ENCODE data around the gene ACE.

The ACE gene

DNA sequence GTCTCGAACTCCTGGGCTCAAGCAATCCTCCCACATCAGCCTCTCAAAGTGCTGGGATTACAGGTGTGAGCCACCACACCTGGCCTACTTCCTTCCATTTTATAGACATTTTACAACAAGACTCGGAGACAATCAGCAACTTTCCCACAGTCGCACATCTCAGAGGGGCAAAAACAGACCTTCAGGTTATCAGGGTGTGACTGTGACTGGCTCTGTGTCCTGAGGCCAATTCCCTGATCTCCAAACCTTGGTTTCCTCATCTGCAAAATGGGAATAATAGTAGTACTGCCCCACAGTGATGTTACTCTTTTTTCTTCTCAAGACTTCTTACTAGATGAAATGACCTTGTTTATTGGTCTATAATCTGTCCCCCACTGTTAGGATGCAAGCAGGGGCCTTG lies 35.5 kb downstream of the ACE start:
- H3K4me3 ChIP-seq (ENCODE audit: insufficient read length, low read depth): no peak overlapping the region
- H3K27me3 ChIP-seq (ENCODE audit: insufficient read depth, insufficient read length): peaks cover 11% of the 10 kb centered on the region
- no peaks in the 10 kb centered on the region for H3K9me3 ChIP-seq (ENCODE audit: insufficient read depth, low read length)
- no peak overlapping the region for H3K9ac ChIP-seq (ENCODE audit: insufficient read length, low read depth)
- TF ChIP-seq ZNF274 (IDR thresholded peaks at IDR 0.05; ENCODE audit: low read depth, low read length): no peak
- no peak for TF ChIP-seq SUZ12 (IDR thresholded peaks at IDR 0.05; ENCODE audit: extremely low read depth, insufficient read depth, insufficient read length)
- TF ChIP-seq YY1 (IDR thresholded peaks at IDR 0.05; ENCODE audit: insufficient read depth, insufficient read length): no peak
- H3K4me1 ChIP-seq (ENCODE audit: insufficient read depth, insufficient read length): no peaks in the 10 kb centered on the region
- DNase-seq (ENCODE audit: low read depth, low spot score): no peak
- no peaks in the 10 kb centered on the region for H3K36me3 ChIP-seq (ENCODE audit: insufficient read depth, insufficient read length, low read length)

DNA sequence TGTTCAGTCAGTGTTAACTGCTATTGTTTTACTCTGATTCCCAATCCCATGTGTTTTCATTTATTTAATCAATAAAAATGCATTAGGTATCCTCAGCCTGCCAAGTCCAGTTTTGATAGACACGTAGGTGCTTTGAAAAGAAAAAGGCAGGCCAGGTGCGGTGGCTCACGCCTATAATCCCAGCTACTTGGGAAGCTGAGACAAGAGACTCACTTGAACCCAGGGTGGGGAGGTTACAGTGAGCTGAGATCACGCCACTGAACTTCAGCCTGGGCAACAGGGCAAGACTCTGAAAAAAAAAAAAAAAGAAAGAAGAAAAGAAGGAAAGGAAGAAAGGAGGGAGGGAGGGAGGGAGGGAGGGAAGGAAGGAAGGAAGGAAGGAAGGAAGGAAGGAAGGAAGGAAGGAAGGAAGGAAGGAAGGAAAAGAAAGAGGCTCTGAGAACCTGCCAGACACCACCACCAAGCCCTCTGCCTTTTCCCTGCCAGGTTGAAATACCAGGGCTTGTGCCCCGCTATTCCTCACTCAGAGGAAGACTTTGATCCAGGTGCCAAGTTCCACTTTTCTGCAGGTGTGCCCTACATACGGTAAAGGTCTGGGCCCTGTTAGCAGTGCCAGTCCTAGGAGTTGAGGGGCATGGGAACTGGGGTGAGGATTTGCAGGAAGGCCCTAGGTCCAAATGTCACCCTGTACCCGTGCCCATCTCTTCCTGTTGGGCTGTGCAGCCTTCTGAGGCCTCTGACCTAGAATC lies 36.2 kb downstream of the ACE start:
- no peak for DNase-seq (ENCODE audit: low read depth, low spot score)
- no peaks in the 10 kb centered on the region for H3K4me1 ChIP-seq (ENCODE audit: insufficient read depth, insufficient read length)
- TF ChIP-seq ZNF274 (IDR thresholded peaks at IDR 0.05; ENCODE audit: low read depth, low read length) (no peak), SUZ12 (IDR thresholded peaks at IDR 0.05; ENCODE audit: extremely low read depth, insufficient read depth, insufficient read length) (no peak), YY1 (IDR thresholded peaks at IDR 0.05; ENCODE audit: insufficient read depth, insufficient read length) (no peak)
- no peak overlapping the region for H3K9ac ChIP-seq (ENCODE audit: insufficient read length, low read depth)
- H3K4me3 ChIP-seq (ENCODE audit: insufficient read length, low read depth): no peak overlapping the region
- H3K9me3 ChIP-seq (ENCODE audit: insufficient read depth, low read length): no peaks in the 10 kb centered on the region
- H3K27me3 ChIP-seq (ENCODE audit: insufficient read depth, insufficient read length): peaks cover 11% of the 10 kb centered on the region
- no peaks in the 10 kb centered on the region for H3K36me3 ChIP-seq (ENCODE audit: insufficient read depth, insufficient read length, low read length)

DNA sequence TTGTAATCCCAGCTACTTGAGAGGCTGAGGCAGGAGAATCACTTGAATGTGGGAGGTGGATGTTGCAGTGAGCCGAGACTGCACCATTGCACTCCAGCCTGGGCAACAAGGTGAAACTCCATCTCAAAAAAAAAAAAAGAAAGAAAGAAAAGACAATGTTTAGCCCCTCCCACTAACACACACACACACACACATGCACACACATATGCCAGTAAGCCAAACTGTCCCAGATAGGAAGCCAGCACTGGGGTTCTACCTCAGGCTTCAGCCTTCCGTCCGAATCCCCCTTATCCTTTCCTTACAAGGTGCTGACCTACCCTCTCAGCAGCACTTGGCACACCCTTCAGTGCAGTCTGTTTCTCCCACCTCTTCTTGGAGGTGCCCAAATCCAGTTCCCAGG lies 37.6 kb downstream of the ACE start:
- Histone ChIP-seq H3K9ac (ENCODE audit: insufficient read length, low read depth) (no peak overlapping the region), H3K36me3 (ENCODE audit: insufficient read depth, insufficient read length, low read length) (no peaks in the 10 kb centered on the region), H3K4me1 (ENCODE audit: insufficient read depth, insufficient read length) (no peaks in the 10 kb centered on the region), H3K27me3 (ENCODE audit: insufficient read depth, insufficient read length) (peaks cover 8% of the 10 kb centered on the region), H3K9me3 (ENCODE audit: insufficient read depth, low read length) (no peaks in the 10 kb centered on the region), H3K4me3 (ENCODE audit: insufficient read length, low read depth) (no peak overlapping the region)
- DNase-seq (ENCODE audit: low read depth, low spot score): no peak
- no peak for TF ChIP-seq ZNF274 (IDR thresholded peaks at IDR 0.05; ENCODE audit: low read depth, low read length)
- no peak for TF ChIP-seq YY1 (IDR thresholded peaks at IDR 0.05; ENCODE audit: insufficient read depth, insufficient read length)
- TF ChIP-seq SUZ12 (IDR thresholded peaks at IDR 0.05; ENCODE audit: extremely low read depth, insufficient read depth, insufficient read length): no peak

DNA sequence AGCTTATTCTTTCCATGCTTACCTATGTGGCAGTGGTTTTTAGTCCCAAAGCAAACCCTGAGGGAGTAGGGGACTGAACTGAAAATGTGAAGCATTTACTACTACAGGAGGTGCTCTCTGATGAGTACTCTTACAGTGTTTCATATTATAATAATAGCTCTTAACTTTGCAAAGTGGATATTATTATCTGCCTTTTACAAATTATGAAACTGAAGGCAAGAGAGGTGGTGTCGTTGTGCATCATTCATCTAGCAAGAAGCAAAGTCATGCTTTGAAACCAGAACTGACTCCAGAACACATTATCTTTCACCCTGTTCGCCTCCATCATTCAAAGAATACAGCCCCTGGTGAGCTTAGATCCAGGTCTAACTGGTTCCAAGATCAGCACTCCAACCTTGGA lies 38.1 kb downstream of the ACE start:
- DNase-seq (ENCODE audit: low read depth, low spot score): no peak

DNA sequence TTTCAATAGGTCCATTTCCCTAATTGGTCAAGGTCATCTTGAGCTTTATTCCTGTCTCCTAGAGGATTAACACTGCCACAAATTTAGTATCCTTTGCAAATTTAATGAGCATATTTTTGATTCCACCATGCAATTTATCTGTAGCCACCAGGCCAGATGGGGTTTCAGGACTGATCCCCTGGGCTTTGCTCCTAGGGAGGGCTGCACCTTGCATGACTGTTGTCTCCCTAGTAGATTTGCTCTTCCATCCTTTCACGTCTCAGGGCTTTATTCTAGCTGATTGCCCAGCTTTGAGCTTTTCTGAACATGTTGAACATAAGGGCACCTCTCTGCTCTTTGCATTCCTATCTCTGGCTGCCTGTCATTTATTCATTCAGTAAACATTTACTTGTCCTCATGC lies 38.6 kb downstream of the ACE start:
- TF ChIP-seq YY1 (IDR thresholded peaks at IDR 0.05; ENCODE audit: insufficient read depth, insufficient read length) (no peak), SUZ12 (IDR thresholded peaks at IDR 0.05; ENCODE audit: extremely low read depth, insufficient read depth, insufficient read length) (no peak), ZNF274 (IDR thresholded peaks at IDR 0.05; ENCODE audit: low read depth, low read length) (no peak)
- Histone ChIP-seq H3K9me3 (ENCODE audit: insufficient read depth, low read length) (no peaks in the 10 kb centered on the region), H3K36me3 (ENCODE audit: insufficient read depth, insufficient read length, low read length) (no peaks in the 10 kb centered on the region), H3K9ac (ENCODE audit: insufficient read length, low read depth) (no peak overlapping the region), H3K27me3 (ENCODE audit: insufficient read depth, insufficient read length) (peaks cover 8% of the 10 kb centered on the region), H3K4me3 (ENCODE audit: insufficient read length, low read depth) (no peak overlapping the region), H3K4me1 (ENCODE audit: insufficient read depth, insufficient read length) (no peaks in the 10 kb centered on the region)
- DNase-seq (ENCODE audit: low read depth, low spot score): no peak

More for the DNA sequence above, 38.1 kb downstream of the ACE start:
- Histone ChIP-seq H3K9ac (ENCODE audit: insufficient read length, low read depth) (no peak overlapping the region), H3K4me1 (ENCODE audit: insufficient read depth, insufficient read length) (no peaks in the 10 kb centered on the region), H3K27me3 (ENCODE audit: insufficient read depth, insufficient read length) (peaks cover 8% of the 10 kb centered on the region), H3K4me3 (ENCODE audit: insufficient read length, low read depth) (no peak overlapping the region), H3K36me3 (ENCODE audit: insufficient read depth, insufficient read length, low read length) (no peaks in the 10 kb centered on the region), H3K9me3 (ENCODE audit: insufficient read depth, low read length) (no peaks in the 10 kb centered on the region)
- TF ChIP-seq YY1 (IDR thresholded peaks at IDR 0.05; ENCODE audit: insufficient read depth, insufficient read length) (no peak), SUZ12 (IDR thresholded peaks at IDR 0.05; ENCODE audit: extremely low read depth, insufficient read depth, insufficient read length) (no peak)

DNA sequence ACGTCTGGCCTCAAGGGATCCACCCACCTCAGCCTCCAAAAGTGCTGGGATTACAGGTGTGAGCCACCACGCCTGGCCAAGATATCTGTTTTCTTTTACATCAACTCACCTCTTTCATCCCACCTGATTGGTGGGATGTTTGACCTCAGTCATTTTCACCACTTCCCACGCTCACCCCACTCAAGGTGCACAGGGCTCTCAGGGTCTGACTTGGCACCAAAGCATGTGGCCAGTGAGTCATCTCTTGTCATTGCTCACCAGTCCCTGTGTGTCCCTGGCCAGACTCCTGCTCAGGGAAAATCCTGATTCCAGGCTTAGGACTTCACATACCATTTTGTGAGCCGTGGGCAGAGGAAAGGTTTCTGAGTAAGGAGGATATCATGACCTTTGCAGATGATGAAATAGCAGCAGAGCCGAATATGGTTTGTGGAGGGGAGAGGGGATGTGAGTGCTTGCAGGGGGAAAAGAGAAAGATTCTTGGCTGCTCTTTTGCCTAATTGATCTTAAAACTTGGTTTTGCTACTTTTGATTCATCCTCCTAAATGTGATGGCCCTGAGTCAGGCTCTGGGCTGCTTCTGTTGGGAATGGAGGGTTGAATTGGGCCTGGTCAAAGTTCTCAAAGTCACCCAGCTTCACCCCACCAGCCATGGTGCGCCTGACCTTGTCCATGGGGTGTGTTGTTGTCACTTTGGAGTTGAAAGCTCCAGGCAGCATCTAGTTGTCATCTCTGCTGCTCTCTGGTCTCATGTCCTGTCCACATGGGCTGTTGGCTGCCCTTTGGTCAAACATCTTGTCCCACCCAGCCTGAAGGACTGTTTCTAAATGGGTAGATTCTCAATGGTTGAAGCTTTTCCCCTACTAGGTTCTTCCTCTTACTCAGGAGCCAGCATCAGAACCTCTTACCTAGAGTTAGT lies 40.3 kb downstream of the ACE start:
- Histone ChIP-seq H3K9me3 (ENCODE audit: insufficient read depth, low read length) (no peaks in the 10 kb centered on the region), H3K4me1 (ENCODE audit: insufficient read depth, insufficient read length) (no peaks in the 10 kb centered on the region), H3K9ac (ENCODE audit: insufficient read length, low read depth) (no peak overlapping the region), H3K4me3 (ENCODE audit: insufficient read length, low read depth) (no peak overlapping the region), H3K27me3 (ENCODE audit: insufficient read depth, insufficient read length) (peaks cover 8% of the 10 kb centered on the region), H3K36me3 (ENCODE audit: insufficient read depth, insufficient read length, low read length) (no peaks in the 10 kb centered on the region)
- TF ChIP-seq SUZ12 (IDR thresholded peaks at IDR 0.05; ENCODE audit: extremely low read depth, insufficient read depth, insufficient read length) (no peak), ZNF274 (IDR thresholded peaks at IDR 0.05; ENCODE audit: low read depth, low read length) (no peak), YY1 (IDR thresholded peaks at IDR 0.05; ENCODE audit: insufficient read depth, insufficient read length) (no peak)
- no peak for DNase-seq (ENCODE audit: low read depth, low spot score)
